Measurements from ENCODE around the gene SHLD2. TPM values are rescaled to one million over a fixed set of nuclear protein-coding genes. Genes with fewer than 3 reads are reported as not detected.

SHLD2 gene
- total and polyA plus RNA-seq, 2 of the 4 experiments (the other 2 are of a cell fraction): 10.6 to 19.9 TPM

DNA sequence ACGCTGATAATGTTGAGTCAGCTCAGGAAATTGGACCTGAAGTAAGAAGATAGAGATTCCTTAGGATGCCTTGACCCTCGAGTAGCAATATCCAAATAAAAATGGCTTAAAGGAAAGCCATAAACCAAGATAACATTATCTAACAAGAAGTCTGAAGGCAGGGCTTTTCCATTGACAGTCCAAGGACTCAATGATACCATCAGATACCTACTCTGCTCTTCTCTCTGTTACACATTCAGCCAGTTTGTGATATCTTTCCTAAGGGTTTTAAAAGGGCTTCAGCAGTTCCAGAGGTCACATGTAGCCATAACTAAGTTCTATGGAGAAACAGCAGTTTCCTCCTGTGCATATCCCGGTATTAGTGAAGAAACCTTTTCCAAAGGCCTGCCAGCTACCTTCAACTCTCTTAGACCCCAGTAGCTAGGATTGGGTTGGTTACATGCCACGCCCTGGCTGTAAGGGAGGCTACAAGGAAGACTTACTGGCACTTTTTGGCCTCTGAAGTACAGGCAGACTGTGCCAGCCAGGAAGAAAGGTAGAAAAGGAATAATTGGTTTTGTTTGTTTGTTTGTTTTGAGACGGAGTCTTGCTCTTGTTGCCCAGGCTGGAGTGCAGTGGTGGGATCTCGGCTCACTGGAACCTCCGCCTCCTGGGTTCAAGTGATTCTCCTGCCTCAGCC is 10.6 kb downstream of the SHLD2 start:
- no peak overlapping the region for H4K91ac ChIP-seq (ENCODE audit: insufficient read depth, low read depth, low read length)
- H2BK15ac ChIP-seq (ENCODE audit: low read depth, low read length): no peak overlapping the region
- no peaks in the 10 kb centered on the region for H3K9me1 ChIP-seq (ENCODE audit: insufficient read depth, low read length)
- no peak overlapping the region for H4K5ac ChIP-seq (ENCODE audit: low read depth, low read length)
- no peak overlapping the region for H2AK9ac ChIP-seq (replicated peaks; ENCODE audit: low read depth, low read length, poor library complexity)
- H3K36me3 ChIP-seq (ENCODE audit: control insufficient read depth, insufficient read depth, low read length): peaks cover 22% of the 10 kb centered on the region
- no peak overlapping the region for H3K27ac ChIP-seq (ENCODE audit: insufficient read depth, low read length)
- no peak overlapping the region for H4K8ac ChIP-seq (ENCODE audit: low read depth in 2 of 2, low read length in 2 of 2)
- POLR2A ChIA-PET (ENCODE audit: unreplicated experiment): no interaction called here
- H3K18ac ChIP-seq (ENCODE audit: low read depth, low read length): no peak overlapping the region
- no peak for ATAC-seq (ENCODE audit: low read depth)
- peaks cover 13 to 45% of the 10 kb centered on the region in 2 experiments for H3K79me1 ChIP-seq (ENCODE audit: low read depth in 1 of 2, low read length in 2 of 2)
- no peak overlapping the region for H2AK5ac ChIP-seq (ENCODE audit: low read depth, low read length)
- dilution Hi-C loops (cut with HindIII; ENCODE audit: low sequenced_read_pairs, unreplicated experiment) (no loop called here), in situ Hi-C loops (cut with MboI; ENCODE audit: low sequenced_read_pairs) (no loop called here), intact Hi-C loops (cut with micrococcal nuclease) (no loop called here)
- DNase-seq: no peak
- CTCF ChIA-PET: interaction anchor here (0.6 kb wide), 1 partner anchor 488 kb away, joined by 3 read pairs; no protein-coding TSS in a partner anchor
- H2BK20ac ChIP-seq (ENCODE audit: low read depth, low read length): no peak overlapping the region
- whole genome bisulfite sequencing, 2 experiments (ENCODE audit: extremely low coverage in 2 of 2, insufficient read length in 1 of 2): no CpG with 5 or more reads among the region's 7 CpGs
- H3K4me1 ChIP-seq (ENCODE audit: control insufficient read depth, insufficient read depth, low read length): no peaks in the 10 kb centered on the region
- TF ChIP-seq RAD21 (IDR thresholded peaks at IDR 0.05; ENCODE audit: low read length): no peak
- TF ChIP-seq RFX5 (IDR thresholded peaks at IDR 0.05; ENCODE audit: low read depth, low read length): no peak
- no peak for TF ChIP-seq SMC3 (IDR thresholded peaks at IDR 0.05; ENCODE audit: low read depth, low read length)
- TF ChIP-seq MAFK (IDR thresholded peaks at IDR 0.05; ENCODE audit: low read depth, low read length): no peak
- no peak for TF ChIP-seq RCOR1 (IDR thresholded peaks at IDR 0.05; ENCODE audit: insufficient replicate concordance, low read length)
- TF ChIP-seq, protein P1, sequence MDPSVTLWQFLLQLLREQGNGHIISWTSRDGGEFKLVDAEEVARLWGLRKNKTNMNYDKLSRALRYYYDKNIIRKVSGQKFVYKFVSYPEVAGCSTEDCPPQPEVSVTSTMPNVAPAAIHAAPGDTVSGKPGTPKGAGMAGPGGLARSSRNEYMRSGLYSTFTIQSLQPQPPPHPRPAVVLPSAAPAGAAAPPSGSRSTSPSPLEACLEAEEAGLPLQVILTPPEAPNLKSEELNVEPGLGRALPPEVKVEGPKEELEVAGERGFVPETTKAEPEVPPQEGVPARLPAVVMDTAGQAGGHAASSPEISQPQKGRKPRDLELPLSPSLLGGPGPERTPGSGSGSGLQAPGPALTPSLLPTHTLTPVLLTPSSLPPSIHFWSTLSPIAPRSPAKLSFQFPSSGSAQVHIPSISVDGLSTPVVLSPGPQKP (IDR thresholded peaks at IDR 0.05; ENCODE audit: borderline replicate concordance, low read depth, low read length): no peak
- TF ChIP-seq, protein P2, sequence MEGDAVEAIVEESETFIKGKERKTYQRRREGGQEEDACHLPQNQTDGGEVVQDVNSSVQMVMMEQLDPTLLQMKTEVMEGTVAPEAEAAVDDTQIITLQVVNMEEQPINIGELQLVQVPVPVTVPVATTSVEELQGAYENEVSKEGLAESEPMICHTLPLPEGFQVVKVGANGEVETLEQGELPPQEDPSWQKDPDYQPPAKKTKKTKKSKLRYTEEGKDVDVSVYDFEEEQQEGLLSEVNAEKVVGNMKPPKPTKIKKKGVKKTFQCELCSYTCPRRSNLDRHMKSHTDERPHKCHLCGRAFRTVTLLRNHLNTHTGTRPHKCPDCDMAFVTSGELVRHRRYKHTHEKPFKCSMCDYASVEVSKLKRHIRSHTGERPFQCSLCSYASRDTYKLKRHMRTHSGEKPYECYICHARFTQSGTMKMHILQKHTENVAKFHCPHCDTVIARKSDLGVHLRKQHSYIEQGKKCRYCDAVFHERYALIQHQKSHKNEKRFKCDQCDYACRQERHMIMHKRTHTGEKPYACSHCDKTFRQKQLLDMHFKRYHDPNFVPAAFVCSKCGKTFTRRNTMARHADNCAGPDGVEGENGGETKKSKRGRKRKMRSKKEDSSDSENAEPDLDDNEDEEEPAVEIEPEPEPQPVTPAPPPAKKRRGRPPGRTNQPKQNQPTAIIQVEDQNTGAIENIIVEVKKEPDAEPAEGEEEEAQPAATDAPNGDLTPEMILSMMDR (conservative IDR thresholded peaks at IDR 0.05; ENCODE audit: low read depth, low read length): no peak
- TF ChIP-seq, protein P3, sequence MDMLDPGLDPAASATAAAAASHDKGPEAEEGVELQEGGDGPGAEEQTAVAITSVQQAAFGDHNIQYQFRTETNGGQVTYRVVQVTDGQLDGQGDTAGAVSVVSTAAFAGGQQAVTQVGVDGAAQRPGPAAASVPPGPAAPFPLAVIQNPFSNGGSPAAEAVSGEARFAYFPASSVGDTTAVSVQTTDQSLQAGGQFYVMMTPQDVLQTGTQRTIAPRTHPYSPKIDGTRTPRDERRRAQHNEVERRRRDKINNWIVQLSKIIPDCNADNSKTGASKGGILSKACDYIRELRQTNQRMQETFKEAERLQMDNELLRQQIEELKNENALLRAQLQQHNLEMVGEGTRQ (IDR thresholded peaks at IDR 0.05; ENCODE audit: low read depth, low read length): no peak
- no peak overlapping the region for H2AFZ ChIP-seq (replicated peaks; ENCODE audit: low read length, poor library complexity)
- no peak overlapping the region for H3K4ac ChIP-seq (ENCODE audit: low read depth, low read length)
- no peak overlapping the region for H3K4me2 ChIP-seq (ENCODE audit: low read depth, low read length)
- no peaks in the 10 kb centered on the region for H3K27me3 ChIP-seq (ENCODE audit: control insufficient read depth, insufficient read depth, low read length)
- H3K9me3 ChIP-seq (ENCODE audit: control insufficient read depth, insufficient read depth, low read length): no peaks in the 10 kb centered on the region
- H3K14ac ChIP-seq (replicated peaks; ENCODE audit: low read depth, low read length): no peak overlapping the region
- H3K23ac ChIP-seq (ENCODE audit: low read depth, low read length): no peak overlapping the region
- H4K20me1 ChIP-seq (ENCODE audit: insufficient read depth, low read length): 0 out of 2 replicates have a peak, but pooled peaks cover 3% of the 10 kb centered on the region
- no peak overlapping the region for H3K4me3 ChIP-seq (ENCODE audit: insufficient read depth, low read depth, low read length)
- no TSS peak for BruUV-seq (replicated peaks)
- H2BK120ac ChIP-seq (ENCODE audit: low read depth, low read length): no peak overlapping the region
- no peak overlapping the region for H3K9ac ChIP-seq (ENCODE audit: low read depth, low read length)
- no peak overlapping the region for H3K56ac ChIP-seq (ENCODE audit: extremely low read depth, insufficient read depth, low read length)
- H2BK5ac ChIP-seq (ENCODE audit: low read depth, low read length, poor library complexity, severe bottlenecking): no peak overlapping the region
